ENCODE results near the gene MAP1LC3B2.
"Not testable (repeated sequence)": the region's sequence is repeated elsewhere in the genome, so short reads cannot be mapped to it uniquely, and the experiment has no call there.

Gene MAP1LC3B2

DNA sequence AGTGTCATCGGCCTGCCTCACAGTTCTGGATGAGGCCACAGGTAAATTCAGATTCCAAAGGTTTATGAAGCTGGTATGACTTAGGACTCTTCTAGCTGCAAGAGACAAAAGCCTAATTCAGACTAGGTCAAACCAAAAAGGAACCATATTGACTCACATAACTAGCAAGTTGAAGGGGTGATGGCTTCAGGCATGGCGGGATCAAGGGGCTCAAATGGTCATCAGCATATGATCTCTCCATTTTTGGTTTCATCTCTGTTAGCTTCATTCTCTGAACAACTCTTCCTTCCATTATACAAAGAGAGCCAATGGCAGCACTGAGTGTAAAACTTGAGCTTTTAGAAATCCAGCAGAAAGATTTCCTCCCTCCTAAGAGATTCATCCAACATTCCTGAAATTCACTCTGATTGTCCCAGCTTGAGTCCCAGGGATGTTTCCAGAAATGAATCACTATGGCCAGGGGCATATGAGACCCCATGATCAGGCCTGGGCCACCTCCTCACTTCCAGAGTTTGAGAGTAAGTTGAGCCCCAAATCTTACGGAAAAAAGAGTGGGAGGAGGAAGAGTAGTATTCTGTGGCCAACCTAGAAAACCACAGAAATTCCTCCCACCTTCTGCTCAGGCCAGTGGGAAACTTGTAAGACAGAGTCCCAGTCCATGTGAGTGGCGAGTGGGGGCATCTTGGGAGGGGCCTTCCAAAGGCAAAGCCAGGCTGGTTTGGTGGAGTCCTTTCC is 2.0 kb upstream of the MAP1LC3B2 start:
- DNase-seq (ENCODE audit: low read depth in 2 of 2, low spot score in 1 of 2): no peak

DNA sequence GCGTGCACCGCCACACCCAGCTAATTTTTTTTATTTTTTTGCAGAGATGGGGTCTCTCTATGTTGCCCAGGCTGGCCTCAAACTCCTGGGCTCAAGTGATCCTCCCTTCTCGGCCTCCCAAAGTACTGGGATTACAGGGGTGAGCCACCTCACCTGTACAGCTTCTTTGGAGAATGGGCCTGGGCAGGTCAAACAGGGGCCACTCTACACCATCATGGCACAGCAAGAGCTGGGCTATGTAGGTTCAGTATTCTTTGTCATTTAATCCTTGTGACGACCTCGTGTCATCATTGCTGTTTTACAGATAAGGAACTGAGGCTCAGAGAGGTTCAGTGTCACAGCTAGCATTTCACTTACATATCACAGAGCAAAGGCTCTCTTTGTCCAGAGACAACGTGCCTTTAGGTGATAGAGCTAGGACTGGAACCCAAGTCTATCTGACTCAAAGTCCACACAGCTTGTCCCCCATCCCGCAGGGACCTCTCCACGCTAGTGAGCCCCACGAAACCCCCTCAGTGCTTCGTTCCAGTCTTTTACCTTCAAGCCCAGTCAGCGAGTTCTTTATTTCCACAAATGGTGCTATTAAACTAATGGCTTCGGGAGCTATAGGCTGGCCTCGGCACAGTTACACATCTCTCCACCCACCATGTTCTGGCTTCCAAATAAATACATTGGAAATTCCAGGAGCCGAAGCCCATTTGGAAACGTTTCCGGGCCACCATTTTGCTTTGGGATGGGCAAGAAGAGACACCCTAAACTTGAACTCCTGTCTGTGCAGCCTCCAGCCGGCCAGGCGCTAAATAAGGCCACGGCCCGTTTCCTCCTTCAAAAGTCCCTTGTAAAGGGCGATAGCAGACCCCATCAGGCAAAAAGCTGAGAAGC is 660 bp upstream of the MAP1LC3B2 start:
- no peak for DNase-seq (ENCODE audit: low read depth in 2 of 2, low spot score in 1 of 2)

DNA sequence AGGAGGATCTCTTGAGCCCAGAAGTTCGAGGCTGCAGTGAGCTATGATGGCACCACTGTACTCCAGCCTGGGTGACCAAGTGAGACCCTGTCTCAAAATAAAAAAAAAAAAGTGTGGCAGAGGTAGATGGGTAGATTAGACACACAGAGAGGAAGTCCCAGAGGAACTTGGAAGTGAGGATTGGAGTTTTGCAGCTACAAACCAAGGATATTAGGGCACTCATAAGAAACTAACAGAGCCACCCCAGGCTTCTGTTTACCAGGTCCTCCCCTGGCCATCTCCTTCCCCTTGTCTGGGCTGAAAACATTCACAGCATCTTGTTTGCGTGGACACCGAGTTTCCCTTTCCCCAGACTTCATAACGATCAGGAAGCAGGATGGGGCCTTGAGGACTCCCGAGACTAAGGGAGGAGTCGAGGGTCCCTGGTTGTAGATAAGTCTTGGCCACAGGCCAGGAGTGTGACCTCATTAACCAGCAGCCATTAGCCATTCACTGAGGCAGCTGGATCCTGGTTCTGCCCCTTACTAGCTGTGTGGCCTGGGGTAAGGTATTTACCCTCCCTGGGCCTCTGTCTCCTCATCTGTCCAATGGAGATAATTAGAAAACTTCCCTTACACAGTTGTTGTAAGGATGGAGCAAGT is 2.1 kb downstream of the MAP1LC3B2 start:
- no peak for DNase-seq (ENCODE audit: low read depth in 2 of 2, low spot score in 1 of 2)

DNA sequence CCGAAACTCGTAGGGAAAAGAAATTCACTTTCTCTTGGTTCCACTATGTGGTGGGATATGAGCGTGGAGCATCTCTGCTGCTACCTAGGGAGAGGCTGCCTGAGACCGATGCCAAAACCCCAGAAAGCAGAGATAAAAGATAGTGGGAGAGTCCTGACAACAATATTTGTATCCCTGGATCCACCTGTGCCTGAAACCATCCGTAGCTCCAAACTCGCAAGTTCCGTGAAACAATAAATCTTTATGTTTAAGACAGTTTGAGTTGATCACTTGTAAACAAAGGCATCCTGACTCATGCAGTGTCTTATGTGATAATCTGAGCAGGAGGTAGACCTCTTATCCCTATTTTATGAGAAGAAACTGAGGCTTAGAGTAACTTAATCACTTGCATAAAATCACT is 2.9 kb downstream of the MAP1LC3B2 start:
- DNase-seq (ENCODE audit: low read depth in 2 of 2, low spot score in 1 of 2): no peak

DNA sequence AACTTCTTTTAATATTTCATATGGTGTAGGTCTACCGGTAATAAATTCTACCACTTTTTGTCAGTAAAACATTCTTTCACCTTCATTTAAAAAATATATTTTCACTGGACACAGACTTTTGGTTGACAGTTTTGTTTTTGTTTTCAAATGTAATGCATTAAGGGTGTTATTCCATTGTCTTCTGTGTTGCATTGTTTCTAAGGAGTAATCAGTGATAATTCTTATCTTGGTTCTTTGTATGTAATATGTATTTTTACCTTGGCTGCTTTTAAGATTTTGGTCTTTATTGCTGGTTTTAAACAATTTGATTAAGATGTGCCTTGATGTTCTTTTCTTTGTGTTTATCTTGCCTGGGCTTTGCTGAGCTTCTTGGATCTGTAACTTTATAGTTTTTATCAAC is 4.1 kb downstream of the MAP1LC3B2 start:
- no peak for DNase-seq (ENCODE audit: low read depth in 2 of 2, low spot score in 1 of 2)

DNA sequence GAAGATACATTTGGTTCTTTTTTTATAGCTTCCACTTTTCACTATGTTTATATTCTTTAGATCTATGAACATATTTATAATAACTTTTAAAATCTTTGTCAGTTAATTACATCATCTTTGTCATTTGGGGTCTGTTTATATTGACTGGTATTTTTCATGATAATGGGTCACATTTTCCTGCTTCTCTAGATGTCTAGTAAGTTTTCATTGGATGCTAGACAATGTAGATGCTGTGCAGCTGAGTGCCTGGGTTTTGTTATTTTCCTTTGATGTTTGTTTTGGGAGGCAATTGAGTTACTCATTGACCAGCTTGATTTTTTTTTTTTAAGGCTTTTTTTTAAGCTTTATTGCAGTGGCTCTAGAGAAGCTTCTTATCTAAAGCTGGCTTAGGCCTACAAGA is 4.9 kb downstream of the MAP1LC3B2 start:
- DNase-seq (ENCODE audit: low read depth in 2 of 2, low spot score in 1 of 2): no peak

DNA sequence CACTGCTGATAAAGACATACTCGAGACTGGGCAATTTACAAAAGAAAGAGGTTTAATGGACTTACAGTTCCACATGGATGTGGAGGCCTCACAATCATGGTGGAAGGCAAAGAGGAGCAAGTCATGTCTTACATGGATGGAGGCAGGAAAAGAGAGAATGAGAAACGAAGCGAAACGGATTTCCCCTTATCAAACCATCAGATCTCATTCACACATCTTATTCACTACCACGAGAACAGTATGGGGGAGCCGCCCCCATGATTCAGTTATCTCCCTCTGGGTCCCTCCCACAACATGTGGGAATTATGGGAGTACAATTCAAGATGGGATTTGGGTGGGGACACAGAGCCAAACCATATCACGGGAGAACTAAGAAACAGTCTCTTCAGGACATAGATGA is 6.0 kb downstream of the MAP1LC3B2 start:
- not testable (repeated sequence) for DNase-seq (ENCODE audit: low read depth in 2 of 2, low spot score in 1 of 2)

DNA sequence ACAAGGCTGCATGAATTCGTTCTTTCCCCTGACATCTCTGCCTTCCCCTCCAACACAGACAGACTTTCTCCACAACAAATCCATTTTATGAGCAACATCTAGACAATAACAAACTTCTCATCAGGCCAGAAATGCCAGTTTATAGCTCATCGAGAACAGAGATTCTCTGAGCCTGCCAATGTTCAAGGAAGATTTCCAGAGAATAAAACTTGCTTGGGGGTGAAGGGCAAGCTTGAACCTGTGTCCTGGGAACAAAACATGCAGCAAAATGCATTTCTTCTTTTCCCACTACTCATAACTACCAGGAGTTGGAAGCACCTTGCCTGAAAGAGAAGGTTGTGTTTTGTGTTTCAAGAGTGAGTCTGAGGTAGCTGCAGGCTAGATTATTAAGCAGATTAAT is 6.8 kb downstream of the MAP1LC3B2 start:
- DNase-seq (ENCODE audit: low read depth in 2 of 2, low spot score in 1 of 2): no peak

DNA sequence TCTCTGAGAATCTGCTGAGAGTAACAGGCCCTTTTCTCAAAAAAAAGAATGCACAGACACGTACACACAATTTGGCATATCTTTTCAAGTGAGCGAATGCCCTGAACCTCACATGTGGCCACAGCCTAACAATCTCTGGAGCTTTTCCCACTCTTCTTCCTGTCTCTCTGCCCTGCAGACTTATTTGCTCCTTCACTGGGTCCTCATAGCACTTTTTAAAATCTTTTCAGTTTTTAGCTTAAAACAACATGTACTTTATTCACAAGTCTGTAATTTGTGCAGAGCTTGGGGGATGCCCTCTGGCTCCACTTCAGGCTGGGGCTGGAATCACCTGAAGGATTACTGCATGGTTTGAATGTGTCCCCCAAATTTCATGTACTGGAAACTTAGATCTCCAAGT is 9.0 kb downstream of the MAP1LC3B2 start:
- DNase-seq (ENCODE audit: low read depth in 2 of 2, low spot score in 1 of 2): no peak

DNA sequence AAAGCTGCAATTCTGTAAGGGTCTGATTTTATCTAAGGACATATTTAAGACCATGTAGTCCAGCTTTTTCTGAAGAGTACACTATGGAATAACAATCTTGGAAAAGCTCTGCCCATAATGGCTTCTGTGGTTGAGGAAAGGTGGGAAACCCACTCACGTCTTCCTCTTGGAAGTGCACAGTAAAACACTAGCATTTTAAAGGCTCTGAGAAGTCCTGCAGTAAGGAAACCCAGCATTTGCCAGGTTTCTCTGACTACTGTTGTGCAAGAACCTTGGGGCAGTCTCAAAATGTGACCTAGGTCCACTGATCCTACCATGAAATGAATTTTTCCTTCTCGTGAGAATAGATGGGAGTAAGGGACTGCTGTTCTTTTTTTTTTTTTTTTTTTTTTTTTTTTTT is 11.9 kb downstream of the MAP1LC3B2 start:
- DNase-seq (ENCODE audit: low read depth in 2 of 2, low spot score in 1 of 2): no peak

DNA sequence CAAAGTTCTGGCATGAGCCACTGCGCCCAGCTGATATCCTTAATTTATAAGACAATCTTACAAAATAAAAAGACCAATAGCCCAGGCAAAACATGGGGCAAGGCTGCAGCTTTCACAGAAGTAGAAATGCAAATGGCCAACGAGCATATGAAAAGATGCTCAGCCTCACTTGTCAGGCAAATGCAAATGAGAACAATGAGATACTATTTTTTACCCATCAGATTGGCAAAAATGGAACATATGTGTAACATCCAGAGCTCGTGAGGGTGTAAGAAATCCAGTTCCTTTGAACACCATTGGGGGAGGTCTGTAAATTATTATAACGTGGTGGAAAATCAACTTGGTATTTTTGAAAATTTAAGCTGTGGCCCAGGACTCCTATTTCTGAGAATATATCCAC is 14.6 kb downstream of the MAP1LC3B2 start:
- no peak for DNase-seq (ENCODE audit: low read depth in 2 of 2, low spot score in 1 of 2)

DNA sequence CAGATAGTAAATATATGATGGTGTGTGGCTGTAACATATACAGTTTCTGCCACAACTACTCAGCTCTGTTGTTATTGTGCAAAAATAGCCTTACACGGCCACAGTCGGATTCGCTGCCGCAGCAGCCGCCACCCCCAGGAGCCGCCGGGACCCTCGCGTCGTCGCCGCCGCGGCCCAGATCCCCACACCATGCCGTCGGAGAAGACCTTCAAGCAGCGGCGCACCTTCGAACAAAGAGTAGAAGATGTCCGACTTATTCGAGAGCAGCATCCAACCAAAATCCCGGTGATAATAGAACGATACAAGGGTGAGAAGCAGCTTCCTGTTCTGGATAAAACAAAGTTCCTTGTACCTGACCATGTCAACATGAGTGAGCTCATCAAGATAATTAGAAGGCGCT is 16.6 kb downstream of the MAP1LC3B2 start:
- DNase-seq (ENCODE audit: low read depth in 2 of 2, low spot score in 1 of 2): not testable (repeated sequence)

DNA sequence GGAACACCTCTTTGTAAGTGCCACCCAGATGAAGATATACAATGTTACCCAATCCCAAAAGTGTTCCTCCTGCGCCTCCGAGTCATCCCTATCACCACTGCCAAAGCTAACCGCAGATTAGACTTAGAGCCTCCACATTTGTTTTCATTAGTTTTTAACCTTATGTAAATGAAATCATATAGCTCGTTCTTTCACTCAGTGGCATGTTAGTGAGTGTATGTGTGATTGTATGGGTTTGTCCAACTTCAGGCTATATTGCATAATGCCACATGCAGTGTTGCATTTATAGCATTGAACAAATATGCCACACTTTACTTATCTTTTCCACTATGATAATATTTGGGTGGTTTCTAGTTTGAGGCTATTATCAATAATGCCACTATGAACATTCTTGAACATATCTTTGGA is 18.0 kb downstream of the MAP1LC3B2 start:
- no peak for DNase-seq (ENCODE audit: low read depth in 2 of 2, low spot score in 1 of 2)

DNA sequence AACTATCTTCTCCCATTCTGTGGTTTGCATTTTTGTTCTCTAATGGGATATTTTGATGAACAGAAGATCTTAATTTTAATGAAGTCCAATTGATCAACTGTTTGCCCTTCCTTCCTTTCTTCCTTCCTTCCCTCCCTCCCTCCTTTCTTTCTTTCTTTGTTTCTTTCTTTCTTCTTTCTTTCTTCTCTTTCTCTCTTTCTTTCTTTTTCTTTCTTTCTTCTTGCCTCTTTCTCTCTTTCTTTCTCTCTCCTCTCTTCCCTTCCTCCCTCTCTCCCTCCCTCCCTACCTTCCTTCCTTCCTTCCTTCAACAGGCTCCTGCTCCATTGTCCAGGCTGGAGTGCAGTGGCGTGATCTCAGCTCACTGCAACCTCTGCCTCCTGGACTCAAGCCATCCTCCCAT is 18.9 kb downstream of the MAP1LC3B2 start:
- DNase-seq (ENCODE audit: low read depth in 2 of 2, low spot score in 1 of 2): no peak

DNA sequence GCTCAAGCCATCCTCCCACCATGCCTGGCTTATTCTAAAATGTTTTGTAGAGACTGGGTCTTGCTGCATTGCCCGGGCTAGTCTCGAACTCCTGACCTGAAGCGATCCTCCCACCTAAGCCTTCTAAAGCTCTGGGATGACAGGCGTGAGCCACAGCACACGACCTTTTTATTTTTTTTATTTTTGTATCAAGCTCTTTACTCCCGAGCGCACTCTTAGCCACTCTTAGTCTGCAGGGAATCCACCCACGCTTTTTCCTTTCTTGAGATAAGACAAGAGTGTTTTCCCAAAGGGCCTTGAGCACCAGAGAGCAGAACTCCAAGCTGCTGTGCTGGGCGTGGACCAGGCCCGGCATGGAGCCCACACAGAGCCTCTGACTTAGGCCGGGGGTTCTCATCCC is 23.4 kb downstream of the MAP1LC3B2 start:
- DNase-seq (ENCODE audit: low read depth in 2 of 2, low spot score in 1 of 2): no peak

DNA sequence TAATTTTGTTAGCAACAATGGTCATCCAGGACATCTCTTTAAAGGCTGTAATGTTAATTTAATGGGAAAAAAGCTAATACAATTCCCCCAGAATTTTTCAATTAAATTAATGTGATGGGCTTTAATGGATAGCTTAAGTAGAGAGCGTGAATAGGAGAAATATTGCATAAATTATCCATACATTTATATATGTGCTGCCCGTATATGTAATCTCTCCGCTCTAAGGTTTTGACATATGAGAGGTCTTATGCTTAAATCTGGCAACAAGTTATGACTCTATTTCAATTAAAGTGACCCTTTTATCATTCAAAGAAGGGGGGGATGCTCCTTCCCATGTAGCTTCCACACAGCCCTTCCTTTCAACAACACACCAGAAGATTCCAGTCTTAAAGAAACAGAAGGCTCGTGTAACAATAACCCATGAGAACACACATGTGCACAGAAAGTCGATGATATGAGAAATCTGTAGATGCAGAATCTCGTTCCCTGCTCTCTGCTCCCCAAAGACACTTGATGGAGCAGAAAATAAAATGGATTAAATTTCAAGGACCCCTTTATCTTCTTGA is 24.0 kb downstream of the MAP1LC3B2 start:
- no peak for DNase-seq (ENCODE audit: low read depth in 2 of 2, low spot score in 1 of 2)

DNA sequence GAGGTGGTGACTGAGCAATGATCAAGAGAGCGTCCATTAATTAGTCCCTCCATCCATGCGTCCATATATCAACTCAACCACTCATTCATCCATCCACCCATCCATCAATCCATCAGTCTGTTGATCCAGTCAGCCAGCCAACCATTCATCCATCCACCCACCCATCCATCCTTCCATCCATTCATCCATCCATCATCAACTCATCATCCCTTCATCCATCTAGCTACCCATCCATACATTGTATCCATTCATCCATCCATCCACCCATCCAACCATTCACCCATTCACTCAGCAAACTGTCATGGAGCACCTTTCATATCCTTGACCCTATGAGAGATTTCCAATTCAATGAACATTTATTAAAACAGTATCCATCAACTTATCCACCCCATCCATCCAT is 28.1 kb downstream of the MAP1LC3B2 start:
- DNase-seq (ENCODE audit: low read depth in 2 of 2, low spot score in 1 of 2): no peak

DNA sequence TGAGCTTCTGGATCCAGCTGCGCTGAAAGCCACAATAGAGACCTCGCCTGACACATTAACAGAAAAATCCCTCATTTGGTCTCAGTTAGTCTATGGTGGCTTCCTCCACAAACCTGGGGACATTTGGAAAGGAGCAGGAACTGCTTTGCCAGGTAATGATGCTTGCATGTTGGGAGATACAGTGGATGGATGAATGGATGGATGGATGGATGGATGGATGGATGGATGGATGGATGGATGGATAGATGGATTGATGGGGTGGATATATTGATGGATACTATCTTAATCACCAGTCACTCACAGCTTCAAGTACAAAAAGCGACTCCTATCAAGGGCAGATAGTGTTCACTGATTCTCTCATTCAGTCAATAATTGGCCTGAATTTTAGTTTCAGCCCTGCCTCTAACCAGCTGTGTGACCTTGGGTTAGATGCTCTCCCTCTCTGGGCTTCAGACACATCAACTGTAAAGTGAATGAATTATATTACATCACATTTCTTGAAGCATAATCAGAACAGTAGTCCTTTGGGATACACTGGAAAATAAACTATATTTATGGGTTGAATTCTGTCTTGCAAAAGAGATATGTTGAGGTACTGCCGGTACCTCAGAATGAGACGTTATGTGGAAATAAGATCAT is 29.3 kb downstream of the MAP1LC3B2 start:
- DNase-seq (ENCODE audit: low read depth in 2 of 2, low spot score in 1 of 2): no peak

DNA sequence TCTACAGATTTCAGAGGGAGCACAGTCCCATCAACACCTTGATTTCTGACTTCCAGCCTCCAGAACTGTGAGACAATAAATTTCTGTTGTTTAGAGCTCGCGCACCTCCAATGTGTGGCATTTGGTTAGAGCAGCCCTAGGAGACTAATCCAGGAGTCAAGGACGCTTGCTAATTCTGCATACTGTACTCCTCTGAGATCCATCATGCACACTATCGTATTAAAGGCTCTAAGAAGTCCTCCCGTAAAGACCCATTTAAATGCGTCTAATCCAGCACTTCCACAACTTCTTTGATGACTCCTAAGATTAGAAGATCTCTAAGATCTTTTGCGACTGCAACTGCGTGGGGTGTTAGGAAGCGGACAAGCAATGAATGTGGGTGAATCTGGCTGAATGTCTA is 30.4 kb downstream of the MAP1LC3B2 start:
- DNase-seq (ENCODE audit: low read depth in 2 of 2, low spot score in 1 of 2): no peak

DNA sequence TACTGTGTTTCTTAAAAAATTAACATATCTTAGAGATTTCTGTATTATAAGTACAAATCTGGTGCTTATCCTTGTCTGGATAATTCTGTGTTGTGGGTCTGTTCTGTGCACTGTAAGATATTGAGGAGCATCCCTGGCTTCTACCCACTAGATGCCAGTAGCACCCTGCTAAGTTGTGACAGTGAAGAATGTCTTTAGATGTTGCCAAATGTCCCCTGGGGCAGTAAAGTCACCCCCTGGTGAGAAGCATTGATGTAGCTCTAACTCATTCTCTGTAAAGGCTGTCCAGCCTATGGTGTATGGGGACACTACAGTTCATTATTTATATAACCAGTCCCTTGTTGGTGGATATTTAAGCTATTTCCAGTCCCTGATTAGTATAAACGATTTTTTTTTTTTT is 31.4 kb downstream of the MAP1LC3B2 start:
- DNase-seq (ENCODE audit: low read depth in 2 of 2, low spot score in 1 of 2): no peak
